Mucosa of rectum (tissue), 2 donors: Measurements from ENCODE around the gene KRTAP10-6.

Source experiments
- H3K27ac ChIP-seq, 2 donors: one replicate each; pipeline ENCODE4 v1.7.0; 2013; ENCODE audit warnings: inconsistent platforms in 2 of 2, low read depth in 2 of 2, low read length in 2 of 2
- H3K27me3 ChIP-seq, 2 donors: one replicate each; pipeline ENCODE4 v1.7.0; 2013; ENCODE audit warnings: low read length in 2 of 2; ENCODE audit not compliant: control insufficient read depth in 2 of 2, insufficient read depth in 2 of 2
- H3K36me3 ChIP-seq, 2 donors: one replicate each; pipeline ENCODE4 v1.7.0; 2013; ENCODE audit warnings: low read length in 2 of 2; ENCODE audit not compliant: control insufficient read depth in 2 of 2, insufficient read depth in 2 of 2
- H3K4me1 ChIP-seq, 2 donors: one replicate each; pipeline ENCODE4 v1.7.0; 2013; ENCODE audit warnings: low read length in 2 of 2, mild to moderate bottlenecking in 1 of 2; ENCODE audit not compliant: control insufficient read depth in 2 of 2, insufficient read depth in 2 of 2
- H3K4me3 ChIP-seq, 2 donors: one replicate each; pipeline ENCODE4 v1.7.0; 2013; ENCODE audit warnings: low read length in 2 of 2
- H3K9ac ChIP-seq, 2 donors: one replicate each; pipeline ENCODE4 v1.7.0; 2013; ENCODE audit warnings: low read length in 2 of 2, low read depth in 1 of 2, mild to moderate bottlenecking in 1 of 2
- H3K9me3 ChIP-seq, 2 donors: one replicate each; pipeline ENCODE4 v1.7.0; 2013; ENCODE audit warnings: low read length in 2 of 2; ENCODE audit not compliant: control insufficient read depth in 2 of 2
- donor health status: healthy.
- donor health status: Normal muscosa, but diverticular disease.

KRTAP10-6 gene

GRCh38 chr21:44617071-44617501, 24.8 kb upstream of the KRTAP10-6 start:
- H3K4me3 ChIP-seq, result no peak overlapping the region
- no peaks in the 10 kb centered on the region for H3K27me3 ChIP-seq
- H3K36me3 ChIP-seq, result no peaks in the 10 kb centered on the region
- H3K4me1 ChIP-seq, result no peaks in the 10 kb centered on the region
- no peaks in the 10 kb centered on the region for H3K9me3 ChIP-seq
- H3K9ac ChIP-seq, result no peak overlapping the region
- no peak overlapping the region for H3K27ac ChIP-seq

- no peak overlapping the region for H3K4me3 ChIP-seq
- no peaks in the 10 kb centered on the region for H3K27me3 ChIP-seq
Measured at GRCh38 chr21:44616591-44616926, 24.3 kb upstream of the KRTAP10-6 start.

DNA sequence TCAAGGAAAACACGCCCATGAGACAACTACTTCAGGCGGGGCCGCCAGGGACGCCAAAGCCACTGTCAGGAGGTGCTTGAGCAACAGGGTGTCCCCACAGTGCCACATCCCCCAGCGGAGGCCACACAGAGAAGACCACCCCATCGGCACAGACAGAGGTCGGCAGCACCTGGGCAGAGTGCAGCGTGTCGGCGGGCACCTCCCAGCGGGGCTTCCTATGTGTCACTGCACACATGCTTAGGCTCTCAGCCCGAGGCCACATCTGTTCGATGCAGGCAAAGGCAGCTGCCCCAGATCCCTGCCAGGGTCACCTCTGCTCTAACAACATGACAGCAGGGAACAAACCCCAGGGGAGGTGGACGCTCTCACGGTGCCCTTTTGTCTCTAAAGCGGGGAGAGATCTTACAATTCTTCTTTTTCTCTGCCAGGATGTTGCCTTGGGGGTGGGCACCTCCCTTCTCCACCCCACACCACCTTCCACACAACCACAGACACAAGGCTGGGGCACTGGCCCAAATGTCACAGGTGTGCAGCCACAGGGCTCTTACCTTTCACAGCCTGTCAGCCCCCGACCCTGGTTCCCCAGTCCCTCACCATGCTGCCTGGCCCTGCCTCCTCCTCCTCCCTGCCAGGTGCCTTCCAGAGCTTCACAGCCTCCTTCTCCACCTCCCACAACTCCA, 23.7 kb upstream of the KRTAP10-6 start:
- Histone ChIP-seq H3K27me3 (no peaks in the 10 kb centered on the region), H3K4me3 (no peak overlapping the region), H3K4me1 (no peaks in the 10 kb centered on the region), H3K9ac (no peak overlapping the region), H3K36me3 (no peaks in the 10 kb centered on the region), H3K9me3 (peaks cover 0 to 5% of the 10 kb centered on the region in 2 donors), H3K27ac (no peak overlapping the region)

More at GRCh38 chr21:44616591-44616926, 24.3 kb upstream of the KRTAP10-6 start:
- H3K9me3 ChIP-seq, result peaks cover 0 to 5% of the 10 kb centered on the region in 2 donors
- H3K9ac ChIP-seq, result no peak overlapping the region
- H3K36me3 ChIP-seq, result no peaks in the 10 kb centered on the region
- no peaks in the 10 kb centered on the region for H3K4me1 ChIP-seq
- H3K27ac ChIP-seq, result no peak overlapping the region

DNA sequence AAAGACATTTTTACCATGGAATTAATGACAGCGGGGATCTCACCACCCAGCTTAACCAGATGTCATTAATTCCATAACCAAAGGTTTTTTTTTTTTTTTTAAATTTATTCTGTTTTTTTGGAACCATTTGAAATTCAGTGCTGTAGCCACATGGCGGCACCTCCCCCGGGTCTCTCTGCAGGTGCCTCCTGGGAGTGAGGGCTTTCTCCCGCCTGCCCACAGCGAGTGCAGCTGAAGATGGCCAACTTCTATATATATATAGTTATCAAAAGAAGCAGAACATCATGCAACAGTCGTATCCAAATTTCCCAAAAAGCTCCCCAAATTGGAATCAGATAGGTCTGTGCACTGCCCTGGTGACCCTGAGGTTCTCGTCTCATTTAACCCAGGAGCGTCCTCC, 23.2 kb upstream of the KRTAP10-6 start:
- no peak overlapping the region for H3K4me3 ChIP-seq
- peaks cover 0 to 5% of the 10 kb centered on the region in 2 donors for H3K9me3 ChIP-seq
- H3K4me1 ChIP-seq, result no peaks in the 10 kb centered on the region
- no peaks in the 10 kb centered on the region for H3K27me3 ChIP-seq
- no peaks in the 10 kb centered on the region for H3K36me3 ChIP-seq
- H3K27ac ChIP-seq, result no peak overlapping the region
- no peak overlapping the region for H3K9ac ChIP-seq

GRCh38 chr21:44614961-44615391, 22.7 kb upstream of the KRTAP10-6 start:
- Histone ChIP-seq H3K36me3 (no peaks in the 10 kb centered on the region), H3K27me3 (no peaks in the 10 kb centered on the region), H3K4me1 (no peaks in the 10 kb centered on the region), H3K9me3 (peaks cover 0 to 5% of the 10 kb centered on the region in 2 donors), H3K27ac (no peak overlapping the region), H3K9ac (no peak overlapping the region), H3K4me3 (no peak overlapping the region)

DNA sequence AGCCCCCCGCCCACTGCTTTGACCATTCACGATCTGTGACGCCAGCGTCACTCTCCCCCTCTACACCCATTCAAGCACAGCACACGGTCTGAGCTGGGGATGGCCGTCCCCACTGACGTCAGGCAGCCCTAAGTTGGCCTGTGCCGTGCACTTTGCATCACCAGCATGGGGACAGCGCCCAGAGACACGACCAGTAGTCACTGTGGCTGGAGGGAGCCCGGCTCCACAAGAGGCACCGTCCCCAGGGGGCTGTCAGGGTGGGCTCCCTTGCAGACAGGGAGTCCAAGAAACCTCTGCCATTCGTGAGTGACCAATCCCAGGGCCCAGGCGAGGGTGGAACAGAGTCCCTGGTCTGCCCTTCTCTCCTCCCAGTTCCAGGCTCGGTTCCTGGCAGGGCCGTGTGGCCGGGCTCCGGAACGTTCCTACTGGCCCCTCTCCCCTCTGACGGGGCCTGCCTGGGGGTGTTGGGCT, 21.9 kb upstream of the KRTAP10-6 start:
- Histone ChIP-seq H3K9ac (no peak overlapping the region), H3K36me3 (no peaks in the 10 kb centered on the region), H3K27me3 (no peaks in the 10 kb centered on the region), H3K4me1 (no peaks in the 10 kb centered on the region), H3K27ac (no peak overlapping the region), H3K9me3 (peaks cover 0 to 5% of the 10 kb centered on the region in 2 donors), H3K4me3 (no peak overlapping the region)

GRCh38 chr21:44613386-44614155, 21.3 kb upstream of the KRTAP10-6 start:
- H3K4me1 ChIP-seq, result no peaks in the 10 kb centered on the region
- no peak overlapping the region for H3K9ac ChIP-seq
- no peaks in the 10 kb centered on the region for H3K27me3 ChIP-seq
- no peak overlapping the region for H3K27ac ChIP-seq
- peaks cover 0 to 5% of the 10 kb centered on the region in 2 donors for H3K9me3 ChIP-seq
- H3K4me3 ChIP-seq, result no peak overlapping the region
- no peaks in the 10 kb centered on the region for H3K36me3 ChIP-seq

DNA sequence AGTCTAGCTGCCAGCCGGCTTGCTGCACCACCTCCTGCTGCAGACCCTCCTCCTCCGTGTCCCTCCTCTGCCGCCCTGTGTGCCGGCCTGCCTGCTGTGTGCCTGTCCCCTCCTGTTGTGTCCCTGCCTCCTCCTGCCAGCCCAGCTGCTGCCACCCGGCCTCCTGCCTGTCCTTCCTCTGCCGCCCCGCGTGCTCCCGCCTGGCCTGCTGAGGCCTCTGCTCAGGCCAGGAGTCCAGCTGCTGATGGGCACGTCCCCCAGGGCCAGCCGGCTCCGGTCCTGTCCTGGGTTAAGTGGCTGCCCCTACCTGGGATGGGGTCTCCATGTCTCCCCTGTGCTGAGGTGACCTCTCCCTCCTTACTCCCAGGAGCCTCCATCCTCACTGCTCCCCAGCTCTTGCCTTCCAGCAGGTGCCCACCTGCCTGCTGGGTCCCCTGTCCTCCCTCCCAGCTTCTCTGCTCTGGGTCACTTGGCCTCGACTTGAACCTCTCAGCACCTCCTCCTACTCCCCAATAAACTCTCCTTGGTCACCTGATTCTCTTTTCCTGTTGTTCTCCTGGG, 20.4 kb upstream of the KRTAP10-6 start:
- peaks cover 0 to 5% of the 10 kb centered on the region in 2 donors for H3K9me3 ChIP-seq
- no peak overlapping the region for H3K4me3 ChIP-seq
- H3K4me1 ChIP-seq, result no peaks in the 10 kb centered on the region
- H3K36me3 ChIP-seq, result no peaks in the 10 kb centered on the region
- H3K27me3 ChIP-seq, result no peaks in the 10 kb centered on the region
- no peak overlapping the region for H3K9ac ChIP-seq
- no peak overlapping the region for H3K27ac ChIP-seq

DNA sequence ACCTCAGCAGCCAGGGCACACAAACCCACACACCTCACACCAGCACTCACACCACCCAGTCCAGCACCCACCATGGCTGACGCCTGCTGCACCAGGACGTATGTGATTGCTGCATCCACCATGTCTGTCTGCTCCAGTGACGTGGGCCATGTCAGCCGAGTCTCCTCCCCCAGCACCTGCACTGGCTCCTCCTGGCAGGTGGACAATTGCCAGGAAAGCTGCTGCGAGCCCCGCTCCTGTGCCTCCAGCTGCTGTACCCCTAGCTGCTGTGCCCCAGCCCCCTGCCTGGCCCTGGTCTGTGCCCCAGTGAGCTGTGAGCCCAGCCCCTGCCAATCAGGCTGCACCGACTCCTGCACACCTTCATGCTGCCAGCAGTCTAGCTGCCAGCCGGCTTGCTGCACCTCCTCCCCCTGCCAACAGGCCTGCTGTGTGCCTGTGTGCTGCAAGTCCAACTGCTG, 19.8 kb upstream of the KRTAP10-6 start, which contains the start of gene KRTAP10-8:
KRTAP10-8 (plus strand) TSS at position 51 of the 458 bp plus-strand sequence; CDS start at position 73, 22 bp downstream.
- Histone ChIP-seq H3K27ac (no peak within 1 kb of the TSS), H3K4me3 (no peak within 1 kb of the TSS), H3K4me1 (no peaks in the 10 kb centered on the region), H3K27me3 (no peaks in the 10 kb centered on the region), H3K9ac (no peak within 1 kb of the TSS), H3K9me3 (peaks cover 0 to 5% of the 10 kb centered on the region in 2 donors), H3K36me3 (no peaks in the 10 kb centered on the region)

DNA sequence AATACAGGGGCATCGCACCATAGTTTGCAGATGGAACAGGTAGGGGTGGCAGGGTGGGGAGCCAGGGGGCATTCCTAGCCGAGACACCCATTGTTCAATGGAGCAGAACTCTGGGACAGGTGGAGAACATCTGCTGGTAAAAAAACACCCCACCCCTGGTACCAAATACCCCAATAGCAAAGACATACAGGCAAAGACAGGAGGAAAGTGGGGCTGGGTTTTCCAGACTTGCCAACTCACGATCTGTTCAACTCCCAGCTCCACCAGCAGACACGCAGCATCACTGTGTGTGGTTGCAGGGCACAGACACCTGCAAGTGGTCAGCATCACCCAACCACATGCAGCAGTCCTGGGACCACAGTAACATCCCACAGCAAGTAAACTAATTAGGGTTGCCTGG, 19.2 kb upstream of the KRTAP10-6 start:
- Histone ChIP-seq H3K27ac (no peak overlapping the region), H3K27me3 (no peaks in the 10 kb centered on the region)

More for the DNA sequence above, 19.2 kb upstream of the KRTAP10-6 start:
- Histone ChIP-seq H3K4me1 (no peaks in the 10 kb centered on the region), H3K4me3 (no peak overlapping the region), H3K9me3 (peaks cover 0 to 5% of the 10 kb centered on the region in 2 donors), H3K9ac (no peak overlapping the region), H3K36me3 (no peaks in the 10 kb centered on the region)
